Endometrial microvascular endothelial cells (primary cell): ENCODE data around the gene APLP1. TPM values are rescaled to one million over a fixed set of nuclear protein-coding genes. Genes with fewer than 3 reads are reported as not detected.
"Not testable (repeated sequence)": the region's sequence is repeated elsewhere in the genome, so short reads cannot be mapped to it uniquely, and the experiment has no call there.

Experiments used
- in situ Hi-C: cut with HindIII; loops from 2 replicates; pipeline ENCODE4 v1.10.0; 2017; ENCODE audit warnings: low sequenced_read_pairs, low pct_unique_long_range_greater_than_20kb; ENCODE audit errors: inconsistent ontology term
- total RNA-seq: library from RNA; depleted of rRNA; stranded (reverse); fragments of >200 nt; gene quantifications from one replicate; pipeline ENCODE4 v1.2.3, GENCODE V29; 2015; ENCODE audit errors: inconsistent ontology term

The APLP1 gene
- total RNA-seq = 9.4 TPM

GRCh38 chr19:35868172-35868822, at the start of gene APLP1:
Gene APLP1 (plus strand): TSS chr19:35868574. CDS start chr19:35868637, 63 bp downstream.
- in situ Hi-C loops = no loop called here

GRCh38 chr19:35822579-35822978, 45.8 kb upstream of the APLP1 start:
- in situ Hi-C loops = no loop called here

GRCh38 chr19:35824150-35824549, 44.2 kb upstream of the APLP1 start:
- in situ Hi-C loops = no loop called here

DNA sequence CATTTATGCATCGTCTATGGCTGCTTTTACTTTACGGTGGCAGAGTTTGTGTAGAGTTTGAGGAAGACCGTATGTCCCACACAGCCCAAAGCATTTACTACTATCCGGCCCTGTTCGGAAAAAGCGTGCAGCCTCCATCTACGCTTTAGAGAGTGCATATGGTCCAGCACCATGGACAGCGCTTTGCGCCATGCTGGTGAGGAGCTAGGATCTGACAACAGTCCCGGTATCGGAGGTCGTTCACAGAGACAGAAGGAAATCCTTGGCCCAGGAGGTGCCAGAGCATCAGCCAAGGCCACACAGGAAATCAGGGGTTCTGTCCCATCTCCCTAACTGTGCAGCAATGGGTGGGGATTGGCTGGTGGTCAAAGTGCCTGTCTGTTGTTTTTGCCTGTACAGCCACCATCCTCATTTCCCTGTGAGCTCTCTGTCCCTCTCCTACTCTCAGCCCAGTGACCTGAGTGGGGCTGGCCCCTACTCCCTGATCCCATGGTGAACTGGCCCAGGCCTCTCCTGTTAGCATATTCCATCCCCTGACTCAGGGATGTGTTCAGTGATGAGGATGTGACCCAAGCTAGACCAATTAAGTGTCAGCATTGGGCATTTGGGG, 39.6 kb upstream of the APLP1 start:
- in situ Hi-C loops = no loop called here

DNA sequence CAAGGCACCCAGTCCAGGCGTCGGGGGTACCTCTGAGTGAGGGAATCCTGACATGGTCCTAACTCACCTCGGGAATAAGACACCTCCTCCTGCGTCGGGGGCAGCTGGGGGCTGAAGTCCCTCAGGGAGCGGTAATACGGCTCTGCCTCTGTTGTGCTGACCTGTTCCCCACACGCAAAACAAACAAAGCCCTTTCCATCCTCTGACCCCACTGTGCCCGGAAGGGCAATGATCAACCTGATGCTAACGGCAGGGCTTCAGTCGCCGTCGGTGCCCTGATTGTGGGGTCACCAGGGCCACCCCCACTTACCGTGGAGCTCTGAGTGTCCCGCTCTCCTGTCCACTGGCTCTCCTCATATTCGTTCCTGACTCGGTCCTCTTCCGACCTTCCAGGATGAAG, 37.4 kb upstream of the APLP1 start:
- in situ Hi-C loops = no loop called here

DNA sequence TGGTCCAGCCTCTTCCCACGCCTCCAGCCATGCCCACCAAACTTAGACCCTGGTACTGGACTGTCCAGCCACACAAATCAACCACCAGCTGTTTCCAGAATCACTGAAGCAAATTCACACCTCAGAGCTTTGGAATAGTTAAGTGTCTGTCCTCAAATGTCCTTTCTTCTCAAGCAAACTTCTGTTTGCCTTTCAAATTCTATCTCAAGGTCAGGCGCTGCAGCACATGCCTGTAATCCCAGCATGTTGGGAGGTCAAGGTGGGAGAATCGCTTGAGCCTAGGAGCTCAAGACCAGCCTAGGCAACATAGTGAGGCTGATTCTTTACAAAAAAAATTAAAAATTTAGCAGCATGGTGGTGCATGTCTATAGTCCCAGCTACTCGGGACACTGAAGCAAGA, 36.3 kb upstream of the APLP1 start:
- in situ Hi-C loops = no loop called here

DNA sequence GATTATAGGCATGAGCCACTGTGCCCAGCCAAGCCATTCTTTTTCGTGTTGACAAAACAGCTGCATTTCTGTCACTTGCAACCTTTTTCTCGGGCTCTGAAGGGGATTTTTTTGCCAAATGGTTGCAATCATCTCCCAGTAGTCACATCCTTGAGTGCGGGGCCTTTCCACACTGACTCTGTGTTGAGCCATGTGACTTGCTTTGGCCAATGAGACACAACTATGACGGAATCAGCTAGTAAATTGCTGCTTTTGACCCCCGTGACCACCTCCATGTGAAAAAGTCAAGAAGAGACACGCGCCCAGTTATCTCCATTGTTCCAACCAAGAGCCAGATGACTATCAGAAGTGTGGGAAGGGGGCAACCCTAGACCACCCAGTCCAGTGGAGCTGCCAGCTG, 34.4 kb upstream of the APLP1 start:
- in situ Hi-C loops = no loop called here

GRCh38 chr19:35836096-35836495, 32.3 kb upstream of the APLP1 start:
- in situ Hi-C loops = not testable (repeated sequence)

GRCh38 chr19:35841961-35842595, 26.3 kb upstream of the APLP1 start:
- in situ Hi-C loops = no loop called here

DNA sequence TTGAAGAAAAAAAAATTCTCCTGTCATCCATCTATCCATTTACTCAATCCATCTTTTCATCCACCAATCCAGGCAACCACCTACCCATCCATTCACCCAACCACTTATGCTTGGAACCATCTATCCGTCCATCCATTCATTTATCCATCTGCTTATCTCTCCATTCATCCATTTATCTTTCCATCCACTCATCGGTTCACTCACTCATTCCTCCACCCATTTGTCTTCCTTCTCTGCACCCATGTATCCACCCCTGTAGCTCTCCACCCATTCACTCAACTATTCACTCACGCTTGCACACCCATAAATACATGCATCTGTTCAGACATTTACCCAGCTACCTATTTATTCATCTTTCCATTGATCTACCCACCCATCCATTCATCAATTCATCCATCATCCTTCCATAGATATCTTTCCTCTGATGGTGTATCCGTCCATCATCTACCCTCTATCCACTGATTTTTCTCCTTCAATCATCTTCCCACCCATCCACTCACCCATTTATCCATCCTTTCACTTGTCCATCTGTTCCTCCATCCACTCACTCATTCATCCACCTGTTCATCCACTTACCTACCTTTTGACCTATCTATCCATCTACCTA, 25.6 kb upstream of the APLP1 start:
- in situ Hi-C loops = no loop called here

DNA sequence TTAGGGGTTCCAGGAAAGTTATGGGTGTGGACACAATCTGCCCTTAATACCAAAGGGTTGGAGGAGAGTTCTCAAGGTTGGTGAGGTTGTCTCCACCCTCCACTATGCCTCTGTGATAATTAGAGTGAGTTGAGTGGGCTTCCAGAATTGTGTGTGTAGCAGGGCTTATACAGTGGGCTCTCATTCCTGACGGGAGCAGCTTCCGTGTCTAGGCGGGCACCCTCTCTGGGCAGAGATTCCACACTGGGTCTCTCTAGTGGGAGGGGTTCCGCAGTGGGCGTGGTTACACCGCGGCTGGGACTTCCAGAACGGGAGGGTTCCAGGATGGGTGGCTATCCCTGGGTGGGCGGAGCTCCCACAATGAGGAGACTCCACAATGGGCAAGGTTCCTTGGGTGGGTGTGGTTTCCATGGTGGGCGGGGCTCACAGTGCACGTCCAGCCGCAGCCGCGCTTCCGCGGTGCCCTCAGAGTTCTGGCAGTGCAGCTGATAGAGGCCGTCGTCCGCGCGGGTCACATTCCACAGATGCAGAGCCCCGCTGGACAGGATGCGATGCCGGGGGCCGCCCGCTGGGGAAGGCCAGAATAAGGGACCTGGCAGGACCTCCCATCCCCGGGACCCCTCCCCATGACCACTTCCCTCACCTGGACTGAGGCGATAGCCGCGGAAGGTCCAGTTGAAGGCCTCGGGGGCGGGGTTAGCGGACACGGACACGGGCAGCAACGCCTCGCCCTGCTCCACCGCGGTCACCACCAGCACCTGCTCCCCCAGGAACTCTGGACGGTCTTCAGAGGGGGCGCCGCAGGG, 24.5 kb upstream of the APLP1 start:
- in situ Hi-C loops = no loop called here

DNA sequence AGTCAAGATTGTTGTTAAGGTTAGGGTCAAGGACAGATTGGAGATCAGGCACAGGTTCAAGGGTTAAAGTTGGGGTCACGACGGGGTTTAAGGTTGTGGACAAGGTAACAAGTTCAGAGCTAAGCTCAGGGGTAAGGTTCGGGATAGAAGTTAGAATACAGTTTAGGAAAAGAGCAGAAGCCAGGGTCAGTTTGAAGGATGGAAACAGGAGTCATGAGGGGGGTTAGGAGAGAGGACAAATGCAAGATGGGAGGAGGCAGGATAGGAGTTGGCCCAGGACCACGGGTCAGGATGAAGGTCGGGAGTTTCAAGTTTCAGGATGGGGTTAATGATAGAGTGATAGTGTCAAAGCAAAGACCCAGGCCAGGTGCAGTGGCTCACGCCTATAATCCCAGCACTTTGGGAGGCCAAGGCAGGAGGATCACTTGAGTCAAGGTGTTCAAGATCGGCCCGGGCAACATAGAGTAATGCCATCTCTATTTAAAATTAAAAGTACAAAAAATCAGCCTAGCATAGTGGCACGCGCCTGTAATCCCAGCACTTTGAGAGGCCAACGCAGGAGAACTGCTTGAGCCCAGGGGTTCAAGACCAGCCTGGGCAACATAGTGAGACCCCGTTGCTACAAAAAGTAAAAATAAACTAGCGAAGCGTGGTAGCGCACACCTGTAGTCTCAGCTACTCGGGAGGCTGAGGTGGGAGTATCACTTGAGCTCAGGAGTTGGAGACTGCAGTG, 23.7 kb upstream of the APLP1 start:
- in situ Hi-C loops = no loop called here

DNA sequence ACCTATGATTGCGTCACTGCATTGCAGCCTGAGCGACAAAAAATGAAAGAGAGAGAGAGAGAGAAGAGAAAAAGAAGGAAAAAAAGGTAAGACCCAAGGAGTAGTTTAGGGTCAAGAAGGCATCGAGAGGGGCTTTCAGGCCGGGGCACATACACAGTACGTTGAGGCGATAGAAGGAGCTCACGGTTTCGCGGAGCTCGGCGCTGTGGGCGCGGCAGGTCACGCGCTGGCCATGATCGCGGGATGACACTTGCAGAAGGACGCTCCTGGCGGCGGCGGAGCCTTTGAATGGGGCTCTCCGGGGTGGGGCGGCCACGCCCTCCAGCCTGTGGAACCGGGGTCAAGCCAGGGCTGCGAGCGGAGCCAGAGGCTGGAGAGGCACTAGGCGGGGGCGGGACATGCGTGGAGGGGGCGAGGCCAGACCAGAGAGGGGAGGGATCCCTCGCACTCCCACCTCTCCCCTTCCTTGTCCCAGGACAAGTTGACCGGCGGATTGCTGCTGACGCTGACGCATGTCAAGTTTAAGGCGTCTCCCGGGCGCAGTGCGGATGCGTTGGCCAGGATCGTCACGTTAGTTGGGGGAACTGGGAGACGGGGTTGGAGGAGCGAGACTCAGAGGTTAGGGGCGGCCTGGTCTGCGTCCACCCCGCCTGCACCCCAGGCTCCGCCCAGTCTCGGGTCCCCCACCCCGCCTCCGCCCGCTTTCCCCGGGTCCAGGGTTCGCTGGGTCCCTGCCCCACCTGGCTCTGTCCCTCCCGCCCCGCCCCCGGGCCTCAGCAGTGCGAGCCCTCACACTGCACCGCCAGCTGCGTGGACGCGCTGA, 22.9 kb upstream of the APLP1 start:
- in situ Hi-C loops = no loop called here

- in situ Hi-C loops = no loop called here
Observed at GRCh38 chr19:35846038-35846668, 22.2 kb upstream of the APLP1 start.

- in situ Hi-C loops = no loop called here
Observed at GRCh38 chr19:35847911-35848310, 20.5 kb upstream of the APLP1 start.

GRCh38 chr19:35848486-35848885, 19.9 kb upstream of the APLP1 start:
- in situ Hi-C loops = no loop called here

GRCh38 chr19:35848919-35849505, 19.4 kb upstream of the APLP1 start:
- in situ Hi-C loops = no loop called here
